ENCODE results near the gene CAMK1D. TPM values are rescaled to one million over a fixed set of nuclear protein-coding genes. Genes with fewer than 3 reads are reported as not detected.

Gene CAMK1D
- total and polyA plus RNA-seq, 2 experiments from 2014 or later, result 2.0 to 3.8 TPM

DNA sequence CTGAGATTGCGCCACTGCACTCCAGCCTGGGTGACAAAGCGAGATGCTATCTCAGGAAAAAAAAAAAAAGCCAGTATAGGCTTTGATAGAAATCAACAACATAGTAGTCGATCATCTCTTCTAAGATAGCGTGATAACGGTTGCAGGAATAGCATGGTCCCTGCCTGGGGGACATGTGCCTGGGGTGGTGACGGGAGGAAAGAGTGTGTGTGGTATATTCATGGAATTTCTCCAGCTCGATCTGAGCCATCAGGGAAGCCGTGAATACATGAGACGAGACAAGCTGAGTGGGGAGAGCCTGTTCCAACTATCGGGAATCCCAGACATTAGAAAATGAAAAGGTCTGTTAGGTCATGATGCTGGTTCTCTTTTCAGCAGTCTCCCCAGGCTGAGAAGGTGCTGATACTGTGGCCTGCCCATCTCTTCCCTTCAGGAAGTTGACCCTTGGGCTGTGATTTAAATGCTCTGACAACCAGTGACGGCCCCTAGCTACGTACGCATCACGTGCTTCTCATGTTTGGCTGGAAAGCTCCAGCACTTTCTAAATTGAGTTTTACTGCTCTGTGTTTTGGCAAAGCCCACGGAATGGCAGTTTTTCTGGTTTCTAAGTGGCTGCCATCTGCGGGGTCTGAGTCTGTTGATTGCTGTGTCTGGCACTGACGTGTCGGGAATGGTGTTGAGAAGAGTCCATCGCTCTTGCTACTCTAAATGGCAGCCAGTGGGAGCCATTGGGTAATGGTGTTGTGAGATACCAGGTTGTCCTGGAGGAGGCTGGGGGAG lies 422.8 kb downstream of the CAMK1D start:
- Histone ChIP-seq H3K27ac (no peak overlapping the region), H3K4me1 (ENCODE audit: low read depth) (no peaks in the 10 kb centered on the region), H3K36me3 (no peaks in the 10 kb centered on the region), H3K27me3 (no peaks in the 10 kb centered on the region), H3K9me3 (ENCODE audit: low read depth) (no peaks in the 10 kb centered on the region), H3K4me3 (no peak overlapping the region)
- TF ChIP-seq, protein P1, sequence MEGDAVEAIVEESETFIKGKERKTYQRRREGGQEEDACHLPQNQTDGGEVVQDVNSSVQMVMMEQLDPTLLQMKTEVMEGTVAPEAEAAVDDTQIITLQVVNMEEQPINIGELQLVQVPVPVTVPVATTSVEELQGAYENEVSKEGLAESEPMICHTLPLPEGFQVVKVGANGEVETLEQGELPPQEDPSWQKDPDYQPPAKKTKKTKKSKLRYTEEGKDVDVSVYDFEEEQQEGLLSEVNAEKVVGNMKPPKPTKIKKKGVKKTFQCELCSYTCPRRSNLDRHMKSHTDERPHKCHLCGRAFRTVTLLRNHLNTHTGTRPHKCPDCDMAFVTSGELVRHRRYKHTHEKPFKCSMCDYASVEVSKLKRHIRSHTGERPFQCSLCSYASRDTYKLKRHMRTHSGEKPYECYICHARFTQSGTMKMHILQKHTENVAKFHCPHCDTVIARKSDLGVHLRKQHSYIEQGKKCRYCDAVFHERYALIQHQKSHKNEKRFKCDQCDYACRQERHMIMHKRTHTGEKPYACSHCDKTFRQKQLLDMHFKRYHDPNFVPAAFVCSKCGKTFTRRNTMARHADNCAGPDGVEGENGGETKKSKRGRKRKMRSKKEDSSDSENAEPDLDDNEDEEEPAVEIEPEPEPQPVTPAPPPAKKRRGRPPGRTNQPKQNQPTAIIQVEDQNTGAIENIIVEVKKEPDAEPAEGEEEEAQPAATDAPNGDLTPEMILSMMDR (IDR thresholded peaks at IDR 0.05; ENCODE audit: low read depth, low read length), result no peak
- no peak for DNase-seq (ENCODE audit: low read depth in 1 of 2, low spot score in 1 of 2)

DNA sequence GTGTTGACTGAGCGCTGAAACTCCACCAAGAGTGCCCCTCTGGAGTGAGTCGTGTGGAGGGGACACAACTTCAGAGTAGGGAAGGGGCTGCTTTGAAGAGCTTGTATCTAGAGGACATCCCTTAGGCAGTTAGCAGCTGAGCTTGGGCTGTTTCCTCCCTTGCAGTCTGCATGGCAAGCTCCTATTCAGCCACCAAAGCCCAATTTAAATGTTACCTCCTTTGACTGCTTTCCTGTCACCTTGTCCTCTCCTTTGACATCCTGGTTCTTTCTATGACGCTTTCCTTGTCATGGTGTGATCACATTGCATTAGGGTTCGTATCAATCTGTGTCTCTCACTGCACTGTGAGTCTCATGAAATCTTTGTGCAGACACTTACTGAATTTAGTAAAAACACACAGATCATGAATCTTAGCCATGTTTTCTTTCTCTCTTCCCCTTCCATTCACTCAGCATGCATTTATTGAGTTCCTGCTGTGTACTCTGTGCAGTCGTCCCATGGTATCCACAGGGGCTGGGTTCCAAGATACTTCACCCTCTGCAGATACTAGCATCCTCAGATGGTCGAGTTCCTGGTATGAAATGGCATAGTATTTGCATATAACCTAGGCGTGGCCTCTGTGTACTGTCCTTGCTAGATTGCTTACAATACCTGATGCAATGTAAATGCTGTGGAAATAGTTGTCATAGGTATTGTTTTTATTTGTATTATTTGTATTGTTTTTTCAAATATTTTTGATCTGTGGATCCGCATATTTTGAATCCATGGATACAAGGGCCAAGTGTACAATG lies 423.6 kb downstream of the CAMK1D start:
- Histone ChIP-seq H3K27ac (no peak overlapping the region), H3K9me3 (ENCODE audit: low read depth) (no peaks in the 10 kb centered on the region), H3K4me1 (ENCODE audit: low read depth) (no peaks in the 10 kb centered on the region), H3K36me3 (no peaks in the 10 kb centered on the region), H3K27me3 (no peaks in the 10 kb centered on the region), H3K4me3 (no peak overlapping the region)
- DNase-seq (ENCODE audit: low read depth in 1 of 2, low spot score in 1 of 2), result no peak
- TF ChIP-seq, protein P1 (IDR thresholded peaks at IDR 0.05; ENCODE audit: low read depth, low read length), result no peak

DNA sequence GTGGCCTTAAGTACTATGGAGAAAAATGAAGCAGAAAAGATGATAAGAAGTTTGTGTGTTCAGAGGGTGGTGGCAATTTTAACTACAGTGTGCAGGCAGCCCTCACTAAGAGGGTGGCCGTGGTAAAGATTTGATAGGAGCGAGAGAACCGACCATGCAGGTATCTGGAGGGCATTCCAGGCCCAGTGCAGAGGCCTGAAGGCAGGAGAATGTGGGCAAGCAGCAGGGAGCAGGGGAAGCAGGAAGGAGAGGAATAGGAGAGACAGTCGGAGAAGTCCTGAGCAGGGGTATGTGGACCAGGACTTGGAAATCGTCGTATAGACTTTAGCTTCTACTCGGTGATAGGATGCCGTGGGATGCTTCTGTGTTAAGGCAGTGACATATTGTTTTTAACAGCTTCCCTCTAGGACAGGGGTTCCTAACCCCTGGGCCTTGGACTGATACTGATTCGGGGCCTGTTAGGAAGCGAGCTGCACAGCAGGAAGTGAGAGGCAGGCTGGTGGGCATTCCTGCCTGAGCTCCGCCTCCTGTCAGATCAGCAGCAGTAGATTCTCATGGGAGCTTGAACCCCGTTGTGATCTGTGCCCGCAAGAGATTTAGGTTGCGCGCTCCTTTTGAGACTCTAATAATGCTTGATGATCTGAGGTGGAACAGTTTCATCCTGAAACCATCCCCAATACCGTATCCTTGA lies 425.0 kb downstream of the CAMK1D start:
- no peaks in the 10 kb centered on the region for H3K36me3 ChIP-seq
- TF ChIP-seq, protein P1 (IDR thresholded peaks at IDR 0.05; ENCODE audit: low read depth, low read length), result no peak
- no peak overlapping the region for H3K27ac ChIP-seq
- DNase-seq (ENCODE audit: low read depth in 1 of 2, low spot score in 1 of 2), result no peak
- H3K4me1 ChIP-seq (ENCODE audit: low read depth), result no peaks in the 10 kb centered on the region
- no peak overlapping the region for H3K4me3 ChIP-seq
- no peaks in the 10 kb centered on the region for H3K9me3 ChIP-seq (ENCODE audit: low read depth)
- no peaks in the 10 kb centered on the region for H3K27me3 ChIP-seq

DNA sequence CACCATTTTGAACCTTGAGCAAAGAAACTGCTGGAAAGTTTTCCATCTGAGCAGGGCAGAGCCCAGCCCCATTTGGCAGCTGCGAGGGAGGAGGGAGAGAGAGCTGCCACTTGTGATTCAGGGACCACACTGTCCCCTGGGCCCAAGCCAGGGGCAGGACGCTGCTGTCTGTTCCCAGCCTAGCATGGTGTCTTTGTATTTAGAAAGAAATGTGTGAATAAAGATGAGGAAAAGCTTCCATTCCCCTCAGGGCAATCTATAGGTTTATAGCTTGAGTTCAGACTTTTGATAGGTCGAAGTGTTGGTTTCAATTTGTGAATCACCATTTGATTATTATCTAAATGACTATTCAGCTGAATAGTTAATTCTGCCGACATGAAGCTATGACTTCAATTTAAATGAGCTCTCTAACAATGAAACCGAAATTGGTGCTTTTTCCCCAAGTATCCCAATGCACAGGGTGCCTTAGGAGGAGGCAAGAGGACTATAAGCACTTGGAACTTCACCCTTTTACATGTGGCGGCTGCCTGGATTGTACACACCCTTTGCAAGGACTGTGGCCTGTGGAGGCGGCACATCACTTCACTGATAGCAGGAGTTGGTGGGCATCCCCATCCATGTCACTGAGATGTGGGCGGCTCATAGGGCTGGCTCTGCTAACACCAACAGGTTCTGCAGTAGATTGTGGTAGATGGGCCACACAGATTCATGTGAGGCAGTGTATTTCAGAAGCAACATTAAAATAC lies 428.7 kb downstream of the CAMK1D start:
- Histone ChIP-seq H3K4me3 (no peak overlapping the region), H3K27ac (no peak overlapping the region), H3K36me3 (no peaks in the 10 kb centered on the region), H3K27me3 (no peaks in the 10 kb centered on the region), H3K4me1 (ENCODE audit: low read depth) (no peaks in the 10 kb centered on the region), H3K9me3 (ENCODE audit: low read depth) (no peaks in the 10 kb centered on the region)
- DNase-seq (ENCODE audit: low read depth in 1 of 2, low spot score in 1 of 2), result no peak
- TF ChIP-seq, protein P1 (IDR thresholded peaks at IDR 0.05; ENCODE audit: low read depth, low read length), result no peak

All from cardiac muscle cell (in vitro differentiated cells and primary cell).